ENCODE data around the gene KCNQ1.

Gene KCNQ1

DNA sequence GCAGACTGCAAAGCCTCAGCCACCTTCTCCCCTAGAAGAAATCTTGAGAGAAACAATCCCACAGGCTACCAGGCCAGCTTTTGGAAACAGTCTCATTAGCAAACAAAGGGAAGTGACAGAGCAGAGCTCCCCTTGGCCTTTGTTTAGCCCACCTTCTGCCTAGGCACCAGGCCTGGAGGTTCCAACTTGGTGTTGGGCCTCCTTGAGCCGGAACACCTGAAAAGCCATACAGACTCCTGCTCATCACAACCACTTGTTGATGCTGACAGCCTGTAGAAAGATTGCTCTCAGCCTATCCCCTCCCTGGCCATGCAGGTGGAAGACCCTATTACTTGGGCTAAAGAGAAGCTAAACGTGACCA is 228.4 kb downstream of the KCNQ1 start:
- H3K27ac ChIP-seq (ENCODE audit: low read length, poor library complexity, severe bottlenecking) = no peak overlapping the region
- H3K9me3 ChIP-seq (ENCODE audit: control insufficient read depth, low read length) = no peaks in the 10 kb centered on the region
- no peak overlapping the region for H3K4ac ChIP-seq (ENCODE audit: low read depth in 1 of 2, low read length in 2 of 2)
- peaks cover 2% of the 10 kb centered on the region for H3K79me1 ChIP-seq (replicated peaks; ENCODE audit: low read length, poor library complexity, severe bottlenecking)
- no peaks in the 10 kb centered on the region for H3K27me3 ChIP-seq (ENCODE audit: control insufficient read depth in 1 of 2, insufficient read depth in 1 of 2, low read length in 2 of 2)
- no peak overlapping the region for H3K14ac ChIP-seq (ENCODE audit: low read length in 2 of 2)
- no peak overlapping the region for H2AK5ac ChIP-seq (ENCODE audit: low read length, severe bottlenecking)
- H2AFZ ChIP-seq (ENCODE audit: low read depth, low read length) = no peak overlapping the region
- no peak overlapping the region for H2BK12ac ChIP-seq (ENCODE audit: low read length in 2 of 2)
- H3K18ac ChIP-seq (ENCODE audit: low read depth in 1 of 2, low read length in 2 of 2) = no peak overlapping the region
- no peak overlapping the region for H3K4me3 ChIP-seq (ENCODE audit: insufficient read depth in 1 of 2, low read depth in 1 of 2, low read length in 2 of 2)
- WGBS = 100% methylated on average over 2 of the region's 2 CpGs
- H3K4me1 ChIP-seq (ENCODE audit: control insufficient read depth, insufficient read depth, low read depth, low read length) = peaks cover 11% of the 10 kb centered on the region
- no peak overlapping the region for H4K91ac ChIP-seq (ENCODE audit: low read length)
- no peak overlapping the region for H3K4me2 ChIP-seq (ENCODE audit: low read length, poor library complexity, severe bottlenecking)
- H3K9ac ChIP-seq (ENCODE audit: low read length) = no peak overlapping the region
- DNase-seq = no peak
- H2BK5ac ChIP-seq (ENCODE audit: low read depth, low read length, poor library complexity, severe bottlenecking) = no peak overlapping the region
- peaks cover 14 to 15% of the 10 kb centered on the region in 2 experiments for H3K36me3 ChIP-seq (ENCODE audit: control insufficient read depth in 1 of 2, insufficient read depth in 2 of 2, low read depth in 1 of 2, low read length in 2 of 2)
- no peak overlapping the region for H2BK120ac ChIP-seq (ENCODE audit: low read depth, low read length)
- H4K8ac ChIP-seq (ENCODE audit: low read length) = no peak overlapping the region
- H2BK15ac ChIP-seq (ENCODE audit: low read depth, poor library complexity, severe bottlenecking) = no peak overlapping the region
- no peak overlapping the region for H3K23ac ChIP-seq (ENCODE audit: low read length in 2 of 2)

DNA sequence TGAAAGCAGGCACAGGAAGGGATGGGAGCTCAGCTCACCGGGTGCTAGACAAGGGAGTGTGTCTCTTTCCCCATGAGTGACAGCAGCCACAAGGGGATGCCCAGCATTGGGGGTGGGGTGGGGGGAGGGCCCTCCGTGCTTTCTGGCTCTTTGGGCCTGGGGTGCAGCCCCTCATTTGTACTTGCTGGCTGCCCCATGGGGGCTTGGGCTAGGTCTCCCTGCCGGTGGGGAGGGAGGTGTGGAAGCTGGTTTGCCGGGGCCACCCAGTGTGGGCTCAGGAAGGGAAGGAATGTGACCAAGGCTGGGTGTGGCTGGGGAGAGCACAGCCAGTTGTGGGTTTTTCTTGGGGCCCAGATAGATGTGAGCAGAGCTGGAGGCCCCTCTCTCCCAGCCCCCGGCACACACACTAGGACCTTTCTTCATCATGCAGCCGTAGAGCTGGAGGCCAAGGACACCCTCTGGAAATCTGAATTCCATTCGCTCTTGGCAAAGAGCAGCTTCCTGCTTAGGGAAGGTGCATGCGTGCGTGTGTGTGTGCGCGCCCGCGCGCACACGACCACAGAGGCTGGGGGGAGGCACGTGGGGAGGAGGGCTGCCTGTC is 229.2 kb downstream of the KCNQ1 start:
- Histone ChIP-seq H3K4ac (ENCODE audit: low read depth in 1 of 2, low read length in 2 of 2) (no peak overlapping the region), H2AFZ (ENCODE audit: low read depth, low read length) (no peak overlapping the region), H3K27ac (ENCODE audit: low read length, poor library complexity, severe bottlenecking) (no peak overlapping the region), H3K27me3 (ENCODE audit: control insufficient read depth in 1 of 2, insufficient read depth in 1 of 2, low read length in 2 of 2) (no peaks in the 10 kb centered on the region), H4K8ac (ENCODE audit: low read length) (peak overlapping the region; percentile 8), H3K36me3 (ENCODE audit: control insufficient read depth in 1 of 2, insufficient read depth in 2 of 2, low read depth in 1 of 2, low read length in 2 of 2) (peaks cover 8 to 14% of the 10 kb centered on the region in 2 experiments), H3K4me2 (ENCODE audit: low read length, poor library complexity, severe bottlenecking) (no peak overlapping the region), H2BK5ac (ENCODE audit: low read depth, low read length, poor library complexity, severe bottlenecking) (no peak overlapping the region), H3K9me3 (ENCODE audit: control insufficient read depth, low read length) (no peaks in the 10 kb centered on the region), H3K9ac (ENCODE audit: low read length) (no peak overlapping the region), H3K4me3 (ENCODE audit: insufficient read depth in 1 of 2, low read depth in 1 of 2, low read length in 2 of 2) (no peak overlapping the region), H4K91ac (ENCODE audit: low read length) (no peak overlapping the region), H2BK15ac (ENCODE audit: low read depth, poor library complexity, severe bottlenecking) (no peak overlapping the region), H3K79me1 (replicated peaks; ENCODE audit: low read length, poor library complexity, severe bottlenecking) (peaks cover 3% of the 10 kb centered on the region), H2BK120ac (ENCODE audit: low read depth, low read length) (no peak overlapping the region), H3K23ac (ENCODE audit: low read length in 2 of 2) (no peak overlapping the region), H3K4me1 (ENCODE audit: control insufficient read depth, insufficient read depth, low read depth, low read length) (peaks cover 12% of the 10 kb centered on the region), H2AK5ac (ENCODE audit: low read length, severe bottlenecking) (no peak overlapping the region), H3K14ac (ENCODE audit: low read length in 2 of 2) (no peak overlapping the region), H3K18ac (ENCODE audit: low read depth in 1 of 2, low read length in 2 of 2) (no peak overlapping the region), H2BK12ac (ENCODE audit: low read length in 2 of 2) (no peak overlapping the region)
- WGBS = 93% methylated on average over 16 of the region's 16 CpGs
- no peak for DNase-seq

DNA sequence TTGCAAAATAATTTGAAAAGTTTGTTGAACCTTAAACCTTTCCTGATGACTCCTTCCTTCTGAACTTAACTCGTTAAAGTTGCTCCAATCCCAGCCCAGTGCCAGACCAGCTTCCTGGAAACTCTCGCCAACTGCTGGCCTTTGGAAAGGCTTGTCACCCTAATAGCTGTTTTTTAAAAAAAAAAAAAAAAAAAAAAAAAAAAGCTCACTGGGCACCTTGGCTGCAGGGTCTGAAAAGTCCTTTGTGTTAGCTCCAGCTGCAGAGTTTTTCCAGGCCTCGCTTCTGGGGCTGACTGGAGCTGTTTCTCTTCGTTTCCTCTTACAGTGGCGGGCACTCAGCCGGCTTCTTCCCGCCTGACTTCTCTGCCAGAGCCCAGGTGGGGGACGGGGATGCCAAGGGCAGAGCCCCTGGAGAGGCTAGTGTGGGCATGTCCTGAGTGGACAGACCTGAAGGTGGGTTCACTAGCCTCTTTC is 229.9 kb downstream of the KCNQ1 start:
- Histone ChIP-seq H4K91ac (ENCODE audit: low read length) (no peak overlapping the region), H2BK15ac (ENCODE audit: low read depth, poor library complexity, severe bottlenecking) (no peak overlapping the region), H4K8ac (ENCODE audit: low read length) (no peak overlapping the region), H2BK5ac (ENCODE audit: low read depth, low read length, poor library complexity, severe bottlenecking) (no peak overlapping the region), H2AFZ (ENCODE audit: low read depth, low read length) (no peak overlapping the region), H3K27me3 (ENCODE audit: control insufficient read depth in 1 of 2, insufficient read depth in 1 of 2, low read length in 2 of 2) (no peaks in the 10 kb centered on the region), H2BK120ac (ENCODE audit: low read depth, low read length) (no peak overlapping the region), H3K4me3 (ENCODE audit: insufficient read depth in 1 of 2, low read depth in 1 of 2, low read length in 2 of 2) (no peak overlapping the region), H2AK5ac (ENCODE audit: low read length, severe bottlenecking) (no peak overlapping the region), H3K23ac (ENCODE audit: low read length in 2 of 2) (no peak overlapping the region), H3K14ac (ENCODE audit: low read length in 2 of 2) (no peak overlapping the region), H3K9me3 (ENCODE audit: control insufficient read depth, low read length) (no peaks in the 10 kb centered on the region), H3K18ac (ENCODE audit: low read depth in 1 of 2, low read length in 2 of 2) (no peak overlapping the region), H3K4me1 (ENCODE audit: control insufficient read depth, insufficient read depth, low read depth, low read length) (peaks cover 13% of the 10 kb centered on the region), H3K36me3 (ENCODE audit: control insufficient read depth in 1 of 2, insufficient read depth in 2 of 2, low read depth in 1 of 2, low read length in 2 of 2) (peaks cover 2 to 14% of the 10 kb centered on the region in 2 experiments), H3K4ac (ENCODE audit: low read depth in 1 of 2, low read length in 2 of 2) (no peak overlapping the region), H3K9ac (ENCODE audit: low read length) (no peak overlapping the region), H2BK12ac (ENCODE audit: low read length in 2 of 2) (no peak overlapping the region), H3K4me2 (ENCODE audit: low read length, poor library complexity, severe bottlenecking) (no peak overlapping the region), H3K27ac (ENCODE audit: low read length, poor library complexity, severe bottlenecking) (no peak overlapping the region), H3K79me1 (replicated peaks; ENCODE audit: low read length, poor library complexity, severe bottlenecking) (peaks cover 5% of the 10 kb centered on the region)
- WGBS = 80% methylated on average over 5 of the region's 8 CpGs
- no peak for DNase-seq

DNA sequence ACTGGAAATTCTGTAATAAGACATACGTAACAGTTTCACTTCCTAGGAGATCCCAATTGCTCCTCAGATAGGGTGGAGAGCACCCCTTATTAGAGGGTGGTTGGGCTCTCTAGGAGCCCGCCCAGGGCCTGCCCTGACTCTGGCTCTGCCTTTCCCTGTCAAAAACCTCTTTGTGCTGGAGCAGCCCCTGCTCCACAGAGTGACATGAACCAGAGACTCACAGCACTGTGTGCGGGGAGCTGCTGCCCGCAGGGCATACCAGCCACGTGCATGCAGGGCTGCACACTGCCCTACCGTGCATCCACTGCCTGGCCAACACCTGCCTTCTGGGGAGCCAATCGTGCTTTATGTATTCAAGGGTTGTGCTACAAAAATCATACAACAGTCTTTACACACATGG is 230.7 kb downstream of the KCNQ1 start:
- Histone ChIP-seq H3K79me1 (replicated peaks; ENCODE audit: low read length, poor library complexity, severe bottlenecking) (peaks cover 5% of the 10 kb centered on the region), H3K4me2 (ENCODE audit: low read length, poor library complexity, severe bottlenecking) (no peak overlapping the region), H3K27me3 (ENCODE audit: control insufficient read depth in 1 of 2, insufficient read depth in 1 of 2, low read length in 2 of 2) (no peaks in the 10 kb centered on the region), H3K18ac (ENCODE audit: low read depth in 1 of 2, low read length in 2 of 2) (peak overlapping the region in 1 of 2 experiments; percentile 6), H3K14ac (ENCODE audit: low read length in 2 of 2) (no peak overlapping the region), H3K9ac (ENCODE audit: low read length) (no peak overlapping the region), H4K8ac (ENCODE audit: low read length) (no peak overlapping the region), H2AK5ac (ENCODE audit: low read length, severe bottlenecking) (no peak overlapping the region), H2BK120ac (ENCODE audit: low read depth, low read length) (no peak overlapping the region), H3K36me3 (ENCODE audit: control insufficient read depth in 1 of 2, insufficient read depth in 2 of 2, low read depth in 1 of 2, low read length in 2 of 2) (peaks cover 0 to 11% of the 10 kb centered on the region in 2 experiments), H3K4me1 (ENCODE audit: control insufficient read depth, insufficient read depth, low read depth, low read length) (peaks cover 13% of the 10 kb centered on the region), H3K4ac (ENCODE audit: low read depth in 1 of 2, low read length in 2 of 2) (no peak overlapping the region), H3K9me3 (ENCODE audit: control insufficient read depth, low read length) (no peaks in the 10 kb centered on the region), H3K27ac (ENCODE audit: low read length, poor library complexity, severe bottlenecking) (no peak overlapping the region), H2AFZ (ENCODE audit: low read depth, low read length) (no peak overlapping the region), H2BK5ac (ENCODE audit: low read depth, low read length, poor library complexity, severe bottlenecking) (no peak overlapping the region), H3K4me3 (ENCODE audit: insufficient read depth in 1 of 2, low read depth in 1 of 2, low read length in 2 of 2) (no peak overlapping the region), H4K91ac (ENCODE audit: low read length) (no peak overlapping the region), H3K23ac (ENCODE audit: low read length in 2 of 2) (no peak overlapping the region), H2BK15ac (ENCODE audit: low read depth, poor library complexity, severe bottlenecking) (peak overlapping the region; percentile 33), H2BK12ac (ENCODE audit: low read length in 2 of 2) (peak overlapping the region in 1 of 2 experiments; percentile 15)
- no peak for DNase-seq
- 78% methylated on average over 7 of the region's 7 CpGs for WGBS

Measured in mesenchymal stem cell (in vitro differentiated cells and primary cell).